Neural progenitor cell (in vitro differentiated cells): ENCODE results near the gene GLT8D2.

Experiments used
- CTCF ChIP-seq: fragments of 200-600 bp; sonication (generic); IDR thresholded peaks from 2 replicates; pipeline ENCODE4 v1.5.1; 2017; ENCODE audit warnings: antibody characterized with exemption, mild to moderate bottlenecking
- EZH2 ChIP-seq: fragments of 200-600 bp; sonication (generic); IDR thresholded peaks from 2 replicates; pipeline ENCODE4 v1.6.1; 2017; ENCODE audit warnings: antibody characterized with exemption, mild to moderate bottlenecking, moderate library complexity

- no peak for TF ChIP-seq CTCF
- TF ChIP-seq EZH2 = no peak
Measured at GRCh38 chr12:103957865-103958388, 92.1 kb downstream of the GLT8D2 start.
